ENCODE results near the gene OR52B6.

Gene OR52B6

DNA sequence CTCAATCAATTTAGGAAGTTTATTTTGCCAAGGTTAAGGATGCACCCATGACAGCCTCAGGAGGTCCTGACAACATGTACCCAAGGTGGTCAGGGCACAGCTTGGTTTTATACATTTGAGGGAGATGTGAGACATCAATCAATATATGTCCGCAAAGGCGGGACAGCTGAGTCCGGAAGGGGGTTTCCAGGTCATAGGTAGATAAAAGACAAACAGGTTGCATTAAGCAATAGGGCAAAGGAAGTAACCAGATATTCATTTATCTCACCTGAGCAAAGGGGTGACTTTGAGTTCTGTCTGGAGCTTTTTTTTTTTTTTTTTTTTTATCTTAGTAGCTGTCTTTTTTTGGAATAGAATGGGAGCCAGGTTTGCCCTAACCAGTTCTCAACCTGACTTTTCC, 42.1 kb downstream of the OR52B6 start:
- no peak for TF ChIP-seq FOXA1 (IDR thresholded peaks at IDR 0.05)
- TF ChIP-seq FOXK2 (IDR thresholded peaks at IDR 0.05): no peak
- TF ChIP-seq ARNT (IDR thresholded peaks at IDR 0.05): no peak
- TF ChIP-seq SUZ12 (IDR thresholded peaks at IDR 0.05): no peak
- TF ChIP-seq LEF1 (IDR thresholded peaks at IDR 0.05; ENCODE audit: borderline replicate concordance): no peak
- TF ChIP-seq ZNF384 (IDR thresholded peaks at IDR 0.05): no peak
- no peak for DNase-seq (ENCODE audit: extremely low spot score)
- ChIA-PET POLR2A (no interaction called here), CTCF (no interaction called here)

DNA sequence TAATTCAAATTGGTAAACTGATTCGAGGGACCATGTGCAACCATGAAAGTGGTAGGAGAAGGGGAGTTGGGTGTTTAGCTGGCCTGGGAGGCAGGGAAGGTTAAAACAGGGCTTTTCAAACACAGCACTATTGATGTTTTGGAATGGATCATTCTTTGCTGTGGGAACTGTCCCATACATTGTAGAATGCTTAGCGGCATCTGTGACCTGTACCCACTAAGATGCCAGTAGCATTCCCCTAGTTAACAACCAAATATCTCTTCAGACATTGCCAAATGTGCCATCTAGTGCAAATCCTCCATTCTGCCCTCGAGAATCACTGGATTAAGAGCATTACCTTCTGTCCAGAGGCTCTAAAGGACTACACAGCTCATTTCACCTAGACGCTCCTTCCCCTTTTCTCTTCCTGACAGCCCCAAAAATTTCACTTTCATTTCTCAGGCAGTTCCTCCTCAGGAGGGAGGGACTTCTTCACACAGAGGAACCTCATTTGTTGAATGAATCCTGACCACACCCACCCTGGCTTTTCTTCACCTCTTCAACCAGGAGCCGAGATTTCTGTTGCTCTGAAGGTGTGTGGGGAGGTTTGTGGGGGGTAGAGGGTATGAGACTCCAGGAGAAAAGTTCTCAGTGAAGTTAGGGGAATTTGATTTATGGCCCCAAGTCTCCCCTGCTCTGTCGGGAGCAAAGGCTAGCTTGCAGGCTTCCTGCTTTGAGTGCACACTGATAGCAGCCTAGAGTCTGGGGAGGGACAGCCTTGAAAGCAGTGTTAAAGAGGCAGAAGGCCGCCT, 44.0 kb downstream of the OR52B6 start, which contains the start of gene TRIM34:
TSS of gene TRIM34 (plus strand) at position 513 of the 791 bp plus-strand sequence. CDS start 7,331 bp downstream, outside the sequence.
- ChIA-PET CTCF (no interaction called here), POLR2A (no interaction called here)
- TF ChIP-seq FOXM1 (IDR thresholded peaks at IDR 0.05; ENCODE audit: borderline replicate concordance) (no peak), L3MBTL2 (conservative IDR thresholded peaks at IDR 0.05) (no peak), TARDBP (IDR thresholded peaks at IDR 0.05) (no peak), FOXA1 (IDR thresholded peaks at IDR 0.05) (no peak), NFRKB (IDR thresholded peaks at IDR 0.05) (no peak), BHLHE40 (IDR thresholded peaks at IDR 0.05; ENCODE audit: borderline replicate concordance) (no peak), CTBP1 (IDR thresholded peaks at IDR 0.05; ENCODE audit: borderline replicate concordance) (no peak), FOXK2 (IDR thresholded peaks at IDR 0.05) (no peak), ELF4 (IDR thresholded peaks at IDR 0.05) (no peak), ZNF384 (IDR thresholded peaks at IDR 0.05) (no peak), ARNT (IDR thresholded peaks at IDR 0.05) (no peak), SUZ12 (IDR thresholded peaks at IDR 0.05) (no peak), HDGF (IDR thresholded peaks at IDR 0.05; ENCODE audit: borderline replicate concordance) (no peak), LEF1 (IDR thresholded peaks at IDR 0.05; ENCODE audit: borderline replicate concordance) (no peak), SP1 (IDR thresholded peaks at IDR 0.05) (no peak)
- TF ChIP-seq, protein P1, sequence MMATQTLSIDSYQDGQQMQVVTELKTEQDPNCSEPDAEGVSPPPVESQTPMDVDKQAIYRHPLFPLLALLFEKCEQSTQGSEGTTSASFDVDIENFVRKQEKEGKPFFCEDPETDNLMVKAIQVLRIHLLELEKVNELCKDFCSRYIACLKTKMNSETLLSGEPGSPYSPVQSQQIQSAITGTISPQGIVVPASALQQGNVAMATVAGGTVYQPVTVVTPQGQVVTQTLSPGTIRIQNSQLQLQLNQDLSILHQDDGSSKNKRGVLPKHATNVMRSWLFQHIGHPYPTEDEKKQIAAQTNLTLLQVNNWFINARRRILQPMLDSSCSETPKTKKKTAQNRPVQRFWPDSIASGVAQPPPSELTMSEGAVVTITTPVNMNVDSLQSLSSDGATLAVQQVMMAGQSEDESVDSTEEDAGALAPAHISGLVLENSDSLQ (IDR thresholded peaks at IDR 0.05): no peak
- DNase-seq (ENCODE audit: extremely low spot score): peak; percentile 18

DNA sequence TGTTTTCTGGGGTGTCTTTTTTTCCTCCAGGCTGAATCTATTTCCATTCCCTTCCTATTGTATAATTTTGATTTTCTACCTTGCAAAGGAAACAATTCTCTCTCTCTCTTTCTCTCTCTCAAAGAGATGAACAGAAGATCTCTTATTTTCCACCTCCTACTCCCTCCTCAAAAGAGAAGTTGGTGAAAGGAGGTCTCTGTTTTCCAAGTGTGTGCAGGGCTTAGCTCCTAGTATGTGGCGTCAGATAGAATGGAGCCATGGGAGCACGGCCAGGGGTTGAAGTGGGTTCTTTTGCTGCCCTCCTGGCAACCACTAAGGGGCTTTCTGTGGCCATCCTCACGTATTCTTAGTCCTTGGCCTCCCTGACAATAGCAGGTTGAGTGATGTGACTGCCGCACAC, 44.6 kb downstream of the OR52B6 start:
- no peak for DNase-seq (ENCODE audit: extremely low spot score)
- ChIA-PET CTCF (no interaction called here), POLR2A (no interaction called here)
- TF ChIP-seq BHLHE40 (IDR thresholded peaks at IDR 0.05; ENCODE audit: borderline replicate concordance) (no peak), FOXA1 (IDR thresholded peaks at IDR 0.05) (no peak), FOXK2 (IDR thresholded peaks at IDR 0.05) (no peak), L3MBTL2 (conservative IDR thresholded peaks at IDR 0.05) (no peak), SP1 (IDR thresholded peaks at IDR 0.05) (no peak), FOXM1 (IDR thresholded peaks at IDR 0.05; ENCODE audit: borderline replicate concordance) (no peak)

DNA sequence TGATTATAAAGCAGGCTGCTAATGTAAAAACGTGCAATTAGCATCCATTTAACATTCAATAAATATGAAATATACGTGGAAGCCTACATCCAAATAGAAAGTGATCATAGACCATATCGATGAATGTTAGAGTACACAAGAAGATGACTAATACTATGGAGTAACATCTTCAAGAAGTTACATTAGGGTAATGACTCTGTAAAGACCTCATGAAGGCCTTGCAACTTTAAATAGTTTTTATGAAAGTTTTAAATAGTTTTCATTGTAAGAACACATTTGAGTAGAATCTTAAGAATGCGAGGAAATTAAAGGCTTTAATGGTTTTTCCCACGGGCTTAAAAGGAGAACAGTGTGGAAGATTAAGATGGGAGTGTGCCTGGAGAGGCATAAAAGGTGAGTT, 45.5 kb downstream of the OR52B6 start:
- no peak for DNase-seq (ENCODE audit: extremely low spot score)
- no peak for TF ChIP-seq HDGF (IDR thresholded peaks at IDR 0.05; ENCODE audit: borderline replicate concordance)
- TF ChIP-seq FOXM1 (IDR thresholded peaks at IDR 0.05; ENCODE audit: borderline replicate concordance): no peak
- CTCF ChIA-PET: no interaction called here
- POLR2A ChIA-PET: no interaction called here

DNA sequence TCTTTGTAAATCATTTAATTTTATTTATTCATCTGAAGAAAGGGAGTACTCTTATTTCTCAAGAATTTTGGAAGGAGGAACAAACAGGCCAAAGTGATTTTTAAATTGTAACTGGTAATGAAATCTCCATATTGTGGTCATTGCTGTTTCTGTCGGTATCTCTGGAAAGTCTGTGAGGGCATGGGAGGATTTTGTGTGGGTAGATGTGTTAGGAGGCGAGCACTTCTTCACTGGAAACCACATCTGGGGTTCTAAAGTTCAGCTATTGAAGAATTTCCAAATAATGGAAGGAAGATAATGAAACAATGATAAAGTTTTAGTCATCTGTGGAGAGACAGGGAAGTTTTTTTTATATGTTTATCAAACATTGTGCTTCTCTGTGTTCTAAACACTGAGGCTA, 50.7 kb downstream of the OR52B6 start:
- no peak for TF ChIP-seq L3MBTL2 (conservative IDR thresholded peaks at IDR 0.05)
- no peak for TF ChIP-seq HDGF (IDR thresholded peaks at IDR 0.05; ENCODE audit: borderline replicate concordance)
- ChIA-PET CTCF (no interaction called here), POLR2A (no interaction called here)
- DNase-seq (ENCODE audit: extremely low spot score): no peak
